ENCODE measurements around the gene ZNF436. TPM values are rescaled to one million over a fixed set of nuclear protein-coding genes. Genes with fewer than 3 reads are reported as not detected.

ZNF436 gene
- total and polyA plus RNA-seq, 9 of the 15 experiments (the other 6 are each of a cell fraction or from before 2014, with no cell fraction given), result 2.1 to 11.3 (median 6.8) TPM

DNA sequence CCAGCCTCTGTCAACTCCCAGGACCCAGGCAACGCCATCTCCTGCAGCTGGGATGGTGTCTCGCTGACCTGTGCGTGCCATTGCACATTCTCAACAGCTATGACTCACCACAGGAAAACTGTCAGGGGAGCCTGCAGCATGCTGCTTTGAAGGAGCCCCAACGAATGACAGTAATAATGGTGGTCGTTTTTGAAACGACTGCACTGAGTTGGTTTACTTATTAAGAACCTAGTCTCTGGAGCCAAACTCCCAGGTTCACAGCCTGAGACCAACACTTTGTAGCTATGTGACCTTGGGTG is 33.4 kb upstream of the ZNF436 start (continued):
- TF ChIP-seq ZHX1 (conservative IDR thresholded peaks at IDR 0.05; ENCODE audit: low read length) (no peak), E4F1 (CRISPR knock-in tag; IDR thresholded peaks at IDR 0.05; ENCODE audit: borderline replicate concordance) (no peak), ARID1B (IDR thresholded peaks at IDR 0.05) (peak; percentile 14; the same call in 1 of the 2 replicates), SMARCA4 (IDR thresholded peaks at IDR 0.05) (peak; percentile 28; the same call in 1 of the 2 replicates), NEUROD1 (IDR thresholded peaks at IDR 0.05; ENCODE audit: borderline replicate concordance, low read depth, low read length, partially characterized antibody) (no peak), HCFC1 (IDR thresholded peaks at IDR 0.05; ENCODE audit: low read depth, low read length) (no peak), SMAD1 (IDR thresholded peaks at IDR 0.05; ENCODE audit: low read depth, low read length, partially characterized antibody) (no peak), TCF7L2 (IDR thresholded peaks at IDR 0.05; ENCODE audit: low read depth, low read length) (no peak)
- TF ChIP-seq, protein P1, sequence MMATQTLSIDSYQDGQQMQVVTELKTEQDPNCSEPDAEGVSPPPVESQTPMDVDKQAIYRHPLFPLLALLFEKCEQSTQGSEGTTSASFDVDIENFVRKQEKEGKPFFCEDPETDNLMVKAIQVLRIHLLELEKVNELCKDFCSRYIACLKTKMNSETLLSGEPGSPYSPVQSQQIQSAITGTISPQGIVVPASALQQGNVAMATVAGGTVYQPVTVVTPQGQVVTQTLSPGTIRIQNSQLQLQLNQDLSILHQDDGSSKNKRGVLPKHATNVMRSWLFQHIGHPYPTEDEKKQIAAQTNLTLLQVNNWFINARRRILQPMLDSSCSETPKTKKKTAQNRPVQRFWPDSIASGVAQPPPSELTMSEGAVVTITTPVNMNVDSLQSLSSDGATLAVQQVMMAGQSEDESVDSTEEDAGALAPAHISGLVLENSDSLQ (IDR thresholded peaks at IDR 0.05), result no peak
- TF ChIP-seq, protein P2, sequence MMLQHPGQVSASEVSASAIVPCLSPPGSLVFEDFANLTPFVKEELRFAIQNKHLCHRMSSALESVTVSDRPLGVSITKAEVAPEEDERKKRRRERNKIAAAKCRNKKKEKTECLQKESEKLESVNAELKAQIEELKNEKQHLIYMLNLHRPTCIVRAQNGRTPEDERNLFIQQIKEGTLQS (IDR thresholded peaks at IDR 0.05), result peak; percentile 85
- TF ChIP-seq, protein P2 (CRISPR knock-in tag; conservative IDR thresholded peaks at IDR 0.05), result peak; percentile 31; the same call in 1 of the 2 replicates
